Epidermal melanocyte (primary cell): ENCODE results near the gene GRIK4.

Source experiments
- DNase-seq: peaks from one replicate; pipeline ENCODE4 v3.0.0; 2011; ENCODE audit warnings: low spot score; ENCODE audit not compliant: insufficient read length

The GRIK4 gene

DNA sequence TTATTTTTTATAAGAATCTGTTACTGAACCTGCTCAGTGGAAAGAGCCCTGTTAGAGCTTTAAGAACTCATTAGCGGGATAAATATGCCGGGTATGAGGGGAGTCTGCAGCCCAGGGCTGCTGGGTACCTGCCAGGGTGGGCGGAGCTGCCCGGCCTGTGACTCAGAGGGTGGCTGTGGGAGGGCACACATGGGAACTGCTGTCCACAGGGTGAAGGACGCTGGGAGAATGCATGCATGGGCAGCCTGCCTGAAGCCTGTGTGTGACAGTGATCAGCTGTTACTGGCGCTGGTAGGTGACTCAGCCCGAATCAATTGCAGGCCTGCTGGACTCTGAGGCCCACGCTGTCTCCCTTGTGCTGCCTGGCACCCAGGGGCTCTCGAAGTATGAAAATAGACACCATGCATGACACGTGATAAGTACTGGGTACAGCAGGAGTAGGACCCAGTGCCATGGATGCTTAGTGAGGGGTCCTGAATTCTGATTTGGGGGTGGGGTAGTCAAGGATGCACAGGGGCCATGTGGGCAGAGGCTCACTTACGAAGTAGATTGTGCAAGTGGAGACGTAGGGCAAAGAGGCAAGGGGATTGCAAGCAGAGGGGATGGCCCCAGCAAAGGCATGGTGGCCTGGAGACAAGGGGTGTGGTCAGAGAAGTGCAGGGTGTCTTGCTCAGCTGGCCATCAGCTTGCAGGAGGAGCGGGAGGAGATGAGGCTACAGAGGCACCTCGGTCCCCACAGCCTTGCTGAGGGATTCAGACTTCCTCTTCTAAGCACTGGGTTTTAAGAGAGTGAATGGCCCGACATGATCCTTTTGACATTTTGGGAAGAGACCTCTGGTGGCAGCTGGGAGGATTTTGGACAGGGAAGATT, 36.5 kb downstream of the GRIK4 start:
- peak; percentile 68 for DNase-seq

GRCh38 chr11:120548682-120549209, 37.2 kb downstream of the GRIK4 start:
- no peak for DNase-seq

DNA sequence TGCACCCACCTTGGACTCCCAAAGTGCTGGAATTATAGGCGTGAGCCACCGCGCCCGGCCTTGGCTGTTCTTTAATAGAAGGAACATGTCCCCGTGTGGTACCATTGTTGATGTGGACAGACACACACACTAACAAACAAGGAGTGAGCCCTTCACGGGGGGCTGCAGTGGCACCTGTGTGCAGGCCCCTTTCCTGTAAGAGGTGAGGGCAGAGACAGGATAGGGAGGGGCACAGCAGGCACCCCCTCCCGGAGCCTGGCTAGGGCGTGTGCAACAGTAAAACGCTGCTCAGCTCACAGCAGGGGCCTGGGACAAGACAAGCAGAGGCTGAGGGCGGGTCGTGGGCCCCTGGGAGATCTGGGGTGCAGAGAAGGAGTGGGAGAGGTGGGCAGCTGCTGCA, 37.8 kb downstream of the GRIK4 start:
- DNase-seq = no peak

DNA sequence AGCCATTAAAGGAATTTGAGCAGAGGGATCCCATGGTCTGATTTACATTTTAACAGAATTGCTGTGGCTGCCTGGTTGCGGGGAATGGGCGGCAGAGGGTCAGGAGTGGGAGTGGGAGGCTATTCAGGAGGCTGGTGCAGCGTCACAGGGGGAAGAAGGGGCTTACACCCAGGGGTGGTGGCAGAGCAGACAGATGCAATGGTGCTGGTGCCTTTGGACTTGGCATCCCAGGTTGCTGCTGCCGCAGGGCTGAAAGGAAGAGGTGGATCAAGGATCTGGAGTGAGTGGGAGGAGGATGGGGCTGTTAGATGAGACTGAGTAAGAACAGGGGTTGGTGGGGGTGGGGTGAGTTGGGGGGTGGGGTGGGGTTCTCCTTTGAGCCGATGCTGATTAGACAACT, 38.5 kb downstream of the GRIK4 start:
- no peak for DNase-seq

GRCh38 chr11:120551191-120551590, 39.6 kb downstream of the GRIK4 start:
- DNase-seq = no peak

DNA sequence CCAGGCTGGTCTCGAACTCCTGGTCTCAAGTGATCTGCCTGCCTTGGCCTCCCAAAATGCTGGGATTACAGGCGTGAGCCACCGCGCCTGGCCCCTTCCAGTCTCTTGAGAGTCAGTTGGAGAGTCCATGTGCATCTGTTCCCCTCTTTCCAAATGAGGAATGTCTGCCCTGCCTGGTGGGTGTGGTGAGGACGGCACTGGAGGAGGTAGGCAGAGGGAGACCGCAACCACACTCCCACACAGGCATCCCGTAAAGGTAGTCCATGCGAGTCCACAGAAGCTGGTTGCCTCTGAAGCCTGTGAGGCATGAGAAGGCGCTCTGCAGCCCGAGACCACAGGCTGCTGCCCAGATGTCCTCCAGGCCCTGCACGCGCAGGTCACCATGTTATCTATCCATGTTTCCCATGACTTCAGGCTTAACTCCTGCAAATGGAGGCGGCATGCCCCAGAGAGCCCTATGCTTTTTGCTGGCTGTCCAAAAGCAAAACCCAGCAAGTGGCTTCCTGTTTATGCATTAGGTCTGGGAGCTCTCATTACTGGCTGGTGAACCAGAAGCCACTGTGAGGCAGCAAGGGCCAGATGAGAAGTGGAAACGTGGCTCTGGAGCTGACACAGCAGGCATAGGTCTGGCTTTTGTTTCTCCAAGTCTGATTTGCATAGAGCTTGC, 43.4 kb downstream of the GRIK4 start:
- no peak for DNase-seq

DNA sequence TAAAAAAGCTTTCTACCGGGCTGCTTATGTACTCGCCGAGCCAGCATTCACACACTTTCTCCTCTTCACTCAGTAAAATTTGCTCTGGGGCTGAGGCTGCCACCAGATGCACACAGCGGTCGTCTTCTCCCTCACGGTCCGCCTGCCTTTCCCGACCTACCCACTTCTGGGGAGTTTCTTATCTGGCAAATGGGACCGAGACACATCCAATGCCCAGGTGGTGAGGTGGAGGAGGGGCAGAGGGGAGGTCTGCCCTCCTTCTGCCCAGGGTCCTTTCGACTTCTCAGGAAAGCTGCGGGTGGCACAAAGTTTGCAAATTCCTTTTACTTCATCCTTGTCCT, 43.9 kb downstream of the GRIK4 start:
- no peak for DNase-seq

DNA sequence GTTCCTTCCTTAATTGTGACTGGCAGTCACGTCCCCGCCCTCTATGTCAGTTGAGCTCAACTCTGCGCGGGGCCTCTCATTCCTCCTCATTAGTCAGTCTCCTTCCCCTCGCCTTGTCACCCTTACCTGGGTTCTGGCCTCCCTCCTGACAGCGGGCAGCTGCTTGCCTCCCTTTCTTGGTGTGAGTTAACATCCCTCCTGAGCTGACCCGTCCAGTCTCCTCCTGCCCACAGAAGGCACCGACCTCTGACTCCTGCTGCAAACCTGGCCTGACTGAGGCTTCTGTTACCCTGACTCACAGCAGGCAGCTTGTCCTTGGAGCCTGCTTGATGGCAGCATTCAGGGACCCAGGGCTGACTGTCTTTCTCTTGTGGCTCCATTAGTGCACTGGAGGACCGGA, 45.2 kb downstream of the GRIK4 start:
- DNase-seq = no peak

GRCh38 chr11:120558744-120559431, 47.3 kb downstream of the GRIK4 start:
- DNase-seq = no peak

DNA sequence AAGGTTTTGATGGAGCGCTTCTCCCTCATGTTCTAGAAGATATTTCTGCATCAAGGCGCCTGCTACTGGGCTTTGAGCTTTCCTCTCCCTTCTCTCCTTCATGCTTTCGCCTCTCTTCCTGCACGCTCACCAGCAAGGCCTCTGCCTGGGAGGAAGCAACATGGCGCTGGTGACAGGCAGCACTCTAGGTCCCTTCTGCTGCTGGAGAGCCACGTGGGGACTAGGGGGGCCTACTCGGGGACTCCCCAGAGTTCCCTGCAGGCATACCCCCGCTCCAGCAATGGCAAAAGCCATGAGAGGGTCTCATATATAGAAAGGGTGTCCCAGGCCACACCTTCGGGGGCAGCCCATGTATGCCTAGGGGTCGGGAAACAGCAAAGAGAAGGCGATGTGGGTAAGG, 49.7 kb downstream of the GRIK4 start:
- DNase-seq = no peak

- no peak for DNase-seq
These were observed 51.4 kb downstream of the GRIK4 start for GRCh38 chr11:120562806-120563425.

GRCh38 chr11:120563703-120564572, 52.4 kb downstream of the GRIK4 start:
- peak; percentile 27 for DNase-seq

GRCh38 chr11:120564573-120565311, 53.2 kb downstream of the GRIK4 start:
- DNase-seq = peak; percentile 22

DNA sequence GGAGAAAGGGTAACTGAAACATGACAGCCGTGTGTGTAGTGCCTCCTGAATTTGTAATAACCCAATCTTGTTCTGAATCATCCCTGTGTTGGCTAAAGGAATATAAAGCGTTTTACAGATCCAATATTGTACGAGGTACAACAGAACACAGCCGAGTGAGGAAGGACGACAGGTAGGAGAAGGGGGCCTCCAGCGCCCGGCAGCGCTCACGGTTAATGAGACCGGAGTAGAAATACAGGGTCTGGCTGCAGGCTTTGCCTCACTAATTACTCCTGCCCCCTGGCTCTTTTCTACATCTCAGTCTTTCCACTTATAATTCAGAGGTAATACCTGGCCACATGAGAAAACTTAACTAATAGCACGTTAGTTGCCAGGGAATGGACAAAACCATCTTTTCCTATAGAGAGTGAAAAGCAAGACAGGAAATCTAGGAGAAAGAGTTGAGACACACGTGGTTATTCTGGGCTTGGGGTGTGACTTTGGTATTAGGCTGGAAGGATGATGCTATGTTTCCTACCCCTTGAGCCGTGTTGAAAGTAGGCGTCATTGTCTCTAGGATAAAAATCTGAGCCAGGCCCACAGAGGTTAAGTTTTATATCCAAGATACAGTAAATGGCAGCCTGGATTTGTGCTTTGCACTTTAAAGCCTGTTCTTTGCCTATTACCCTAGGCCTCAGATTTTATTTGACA, 54.1 kb downstream of the GRIK4 start:
- DNase-seq = no peak

- no peak for DNase-seq
These were observed 54.6 kb downstream of the GRIK4 start for GRCh38 chr11:120566176-120566575.

GRCh38 chr11:120568572-120569307, 57.2 kb downstream of the GRIK4 start:
- no peak for DNase-seq

DNA sequence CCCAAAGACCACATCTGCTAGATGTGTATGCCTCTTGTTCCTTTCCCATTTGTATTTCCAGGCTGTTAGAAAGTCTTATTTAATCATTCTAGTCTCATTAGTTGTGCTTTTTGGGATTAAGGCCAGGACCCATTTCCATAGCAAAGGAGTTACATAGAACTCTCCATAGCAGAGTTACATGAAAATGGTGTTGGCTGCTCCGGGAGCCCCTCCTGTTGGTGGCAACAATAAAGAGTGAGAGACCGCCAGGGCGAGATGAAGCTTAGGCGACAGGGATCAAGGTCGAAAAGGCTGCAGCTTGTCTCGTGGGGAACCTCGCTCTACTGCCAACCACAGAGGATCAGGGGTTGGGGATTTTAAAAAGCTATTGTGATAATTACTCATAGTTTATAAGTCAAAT, 58.3 kb downstream of the GRIK4 start:
- DNase-seq = no peak

DNA sequence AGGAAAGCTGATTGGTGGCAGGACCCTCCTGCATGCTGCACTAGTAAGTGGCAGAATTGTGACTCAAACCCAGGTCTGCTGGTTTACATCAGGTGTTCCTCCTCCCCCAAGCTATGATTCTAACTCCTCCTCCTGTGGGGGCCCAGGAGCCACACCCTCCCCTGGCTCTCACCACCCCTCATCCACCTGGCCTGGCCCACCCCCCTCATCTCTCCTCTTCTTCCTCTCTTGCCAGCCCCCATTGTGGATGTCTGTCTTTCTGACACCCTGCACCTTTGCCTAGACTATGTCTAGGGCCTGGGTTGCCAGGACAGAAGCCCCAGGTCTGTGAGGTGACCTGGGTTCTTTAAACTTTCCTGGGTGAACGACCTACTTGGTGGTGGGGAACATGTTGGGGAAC, 59.9 kb downstream of the GRIK4 start:
- no peak for DNase-seq
